Retina (tissue), 1 donor: ENCODE data around the gene DYRK1B.
"Not testable (repeated sequence)": the region's sequence is repeated elsewhere in the genome, so short reads cannot be mapped to it uniquely, and the experiment has no call there.

ENCODE experiments used
- DNase-seq: peaks from one replicate; pipeline ENCODE4 v3.0.0-alpha.2; 2016

The DYRK1B gene

DNA sequence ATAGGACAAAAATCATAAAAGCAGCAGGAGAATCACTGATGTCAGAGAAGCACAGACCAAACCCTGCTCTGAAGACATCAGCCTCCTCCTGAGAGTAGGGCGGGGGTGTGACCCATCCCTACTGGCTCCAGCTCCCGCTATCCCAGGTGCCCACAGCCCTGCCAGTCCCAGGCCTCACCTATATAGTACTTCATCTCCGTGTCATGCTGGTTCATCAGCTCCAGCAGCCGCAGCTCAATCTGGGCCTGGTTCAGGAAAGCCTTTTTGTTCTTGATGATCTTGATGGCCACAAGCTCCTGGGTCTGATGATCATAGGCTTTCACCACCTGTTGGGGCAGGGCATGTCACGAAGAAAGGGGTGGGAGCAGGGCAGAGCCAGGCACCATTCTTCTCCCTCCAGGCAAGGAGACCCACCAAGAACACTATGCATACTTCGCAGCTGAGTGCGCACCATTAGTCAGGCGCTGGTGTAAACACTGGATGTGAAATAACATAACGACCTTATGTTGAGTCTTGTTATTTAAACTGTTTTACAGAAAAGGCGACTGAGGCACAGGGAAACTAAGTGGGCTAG lies 4.2 kb downstream of the DYRK1B start:
- no peak for DNase-seq

DNA sequence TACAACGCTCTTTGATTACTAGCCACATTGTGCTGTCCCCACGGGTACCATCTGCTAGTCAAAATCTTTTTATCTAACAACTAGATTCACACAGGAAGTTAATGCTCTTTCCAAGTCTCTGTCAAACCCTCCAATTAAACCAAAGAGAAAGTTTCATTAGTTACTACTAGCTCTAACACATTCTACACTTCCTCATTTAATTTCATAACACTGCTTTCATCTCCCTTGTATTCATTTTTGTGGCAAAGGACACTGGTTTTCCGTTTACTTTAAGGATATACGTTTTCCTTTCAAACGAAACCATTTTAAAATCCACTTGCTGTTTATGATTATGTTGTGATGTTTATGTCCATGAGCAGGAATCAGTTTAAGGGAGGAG lies 5.3 kb downstream of the DYRK1B start:
- no peak for DNase-seq

DNA sequence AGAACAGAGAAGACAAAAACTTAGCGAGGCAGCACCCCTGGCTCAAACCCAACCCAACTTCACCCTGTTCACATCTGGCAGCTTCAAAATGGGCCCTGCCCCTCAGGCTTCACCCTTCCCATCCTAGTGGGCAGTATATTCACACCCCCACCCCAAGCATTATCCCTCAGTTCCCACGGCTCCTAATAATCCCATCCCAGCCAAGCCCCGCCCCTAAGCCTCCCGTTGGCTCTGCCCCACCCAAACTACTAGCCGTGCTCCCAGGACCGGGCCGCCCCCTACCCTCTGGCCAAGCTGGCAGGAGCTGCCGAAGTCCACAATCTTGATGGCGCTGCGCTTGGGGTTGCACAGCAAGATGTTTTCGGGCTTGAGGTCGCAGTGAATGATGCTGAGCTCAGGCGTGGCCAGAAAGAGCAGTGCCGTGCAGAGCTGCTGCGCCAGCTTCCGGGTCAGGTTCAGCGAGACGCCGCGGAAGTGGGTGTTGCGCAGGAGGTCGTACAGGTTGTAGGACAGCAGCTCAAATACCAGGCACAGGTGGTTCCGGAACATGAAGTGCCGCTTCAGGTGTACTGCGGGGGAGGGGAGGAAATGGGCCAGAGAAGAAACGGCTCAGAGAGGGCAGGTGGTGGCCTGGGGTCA lies 5.8 kb downstream of the DYRK1B start:
- no peak for DNase-seq

DNA sequence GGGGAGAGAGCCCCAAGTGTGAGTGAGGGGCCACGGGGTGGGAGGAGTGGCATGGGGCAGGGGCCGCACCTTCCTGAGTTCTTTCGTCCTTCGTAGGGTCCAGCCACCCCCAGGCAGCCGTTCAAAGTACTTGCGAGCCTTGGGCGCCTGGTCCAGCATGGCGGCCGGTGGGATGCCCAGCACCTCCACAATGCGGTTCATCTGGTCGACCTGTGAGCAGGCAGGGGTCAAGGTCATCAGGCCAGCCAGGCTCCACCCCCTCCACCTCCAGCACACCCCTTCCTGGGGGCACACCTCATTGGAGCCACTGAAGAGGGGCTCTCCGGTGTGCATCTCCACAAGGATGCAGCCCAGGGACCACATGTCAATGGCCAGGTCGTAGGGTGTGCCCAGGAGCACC lies 6.7 kb downstream of the DYRK1B start:
- no peak for DNase-seq

DNA sequence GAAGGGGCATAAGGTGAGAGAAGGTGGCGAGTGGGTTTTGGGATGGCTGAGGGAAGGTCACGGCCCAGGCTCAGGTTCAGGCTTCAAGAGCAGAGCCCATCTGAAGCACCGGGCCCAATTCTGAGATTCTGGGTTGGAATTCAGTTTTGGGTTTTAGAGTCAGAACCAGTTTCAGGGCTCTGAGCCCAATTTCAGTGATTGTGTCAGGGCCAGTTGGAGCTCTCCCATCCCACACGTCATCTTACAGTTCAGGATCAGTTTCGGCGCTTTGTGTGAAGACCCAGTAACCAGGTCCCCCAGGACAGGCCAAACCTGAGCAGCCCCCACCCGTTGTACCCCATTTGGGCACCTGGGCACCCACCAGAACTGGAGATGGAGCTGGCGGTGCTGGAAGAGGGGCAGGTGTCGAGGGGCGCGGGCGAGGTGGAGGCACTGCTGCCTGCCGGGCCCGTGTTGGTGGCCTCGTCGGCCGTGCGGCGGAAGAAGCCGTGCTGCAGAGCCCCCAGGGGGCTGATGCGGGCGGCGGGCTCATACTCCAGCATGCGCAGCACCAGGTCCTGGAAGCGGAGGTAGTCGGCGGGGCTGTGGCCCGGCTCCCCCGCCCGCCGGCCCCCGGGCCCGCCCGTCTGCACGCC lies 7.5 kb downstream of the DYRK1B start:
- DNase-seq: no peak

DNA sequence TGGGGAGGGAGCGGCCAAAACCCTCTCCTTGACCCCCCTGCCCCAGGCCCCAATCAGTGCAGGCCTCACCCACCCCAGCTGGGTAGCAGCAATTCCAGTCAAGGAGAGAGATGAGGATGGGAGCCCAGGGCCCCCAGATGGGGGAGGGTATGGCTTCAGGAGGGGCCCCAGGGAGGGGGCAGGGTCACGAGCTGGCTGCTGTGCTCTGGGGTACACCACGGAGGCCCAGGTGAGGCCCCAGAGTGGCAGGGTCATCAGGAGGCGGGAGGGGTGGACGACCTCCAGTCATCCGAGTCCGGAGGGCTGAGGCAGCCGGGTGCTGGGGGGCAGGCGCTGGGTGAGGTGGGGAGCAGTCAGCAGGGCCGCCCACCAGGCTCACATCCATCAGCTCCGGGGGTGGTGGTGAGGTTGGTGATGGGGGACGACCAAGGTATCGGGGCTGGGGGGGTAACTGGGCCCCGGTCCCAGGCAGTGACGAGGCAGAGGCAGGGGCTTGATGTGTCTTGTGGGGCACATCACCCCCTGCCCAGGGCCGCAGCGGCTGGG lies 8.4 kb downstream of the DYRK1B start:
- DNase-seq: no peak

DNA sequence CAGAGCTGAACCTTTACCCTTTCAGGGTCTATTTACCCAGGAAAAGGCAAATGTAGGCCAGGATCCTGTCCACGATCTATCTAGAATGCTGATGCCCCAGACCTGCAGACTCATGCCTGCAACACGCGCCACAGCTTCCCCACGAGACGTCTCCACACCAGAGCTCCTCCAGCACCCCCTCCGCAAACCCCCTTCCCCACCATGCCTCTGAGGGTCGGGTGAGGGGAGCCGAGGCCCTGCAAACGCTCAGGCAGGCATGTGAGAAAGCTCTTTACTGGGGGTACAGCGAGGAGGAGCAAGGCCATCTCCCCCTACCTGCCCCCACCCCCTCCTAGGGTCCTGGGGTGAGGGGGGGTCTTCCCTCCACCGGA lies 8.9 kb downstream of the DYRK1B start:
- no peak for DNase-seq

DNA sequence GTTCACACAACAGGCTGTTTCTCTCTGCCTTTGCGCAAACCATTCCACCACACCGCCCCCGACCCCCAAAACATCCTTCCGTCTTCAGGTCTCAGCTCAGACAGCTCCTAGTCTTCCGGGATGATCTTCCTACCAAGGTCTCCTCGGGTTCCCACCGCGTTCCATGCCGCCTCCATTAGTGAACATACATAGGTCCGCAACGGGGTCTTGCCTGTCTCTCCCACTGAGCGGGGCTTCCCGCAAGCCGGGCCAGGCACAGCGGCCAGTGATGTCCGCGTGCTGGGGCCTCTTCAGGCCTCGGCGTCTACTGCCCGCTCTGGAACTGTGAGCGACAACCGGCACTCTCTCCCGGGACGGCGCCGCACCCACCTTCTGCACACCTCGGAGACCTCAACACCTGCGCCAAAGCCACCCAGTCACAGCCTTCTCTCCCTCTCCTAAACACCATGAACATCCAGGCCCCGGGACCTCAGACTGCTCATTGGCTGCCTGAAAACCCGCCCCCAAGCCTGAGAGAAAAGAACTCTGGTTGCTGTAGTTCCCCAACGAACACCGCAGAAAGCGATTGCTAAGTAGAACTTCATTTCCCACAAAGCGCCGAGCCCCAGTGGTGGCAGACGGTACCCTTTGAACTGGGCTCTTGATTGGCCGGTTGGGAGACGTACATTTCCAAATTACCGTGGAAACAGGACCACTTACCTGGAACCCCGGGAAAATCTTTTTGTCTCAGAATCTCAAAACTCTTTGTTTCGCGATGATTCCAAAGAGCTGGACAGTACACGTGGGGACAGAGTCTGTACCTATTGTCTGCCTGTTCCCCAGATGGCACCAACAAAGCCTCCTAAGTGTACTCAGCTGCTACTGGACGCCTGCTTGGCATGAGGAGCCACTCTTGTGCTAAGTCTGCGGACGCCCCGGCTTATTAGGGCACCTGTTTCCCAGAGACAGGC lies 9.5 kb downstream of the DYRK1B start:
- peak; percentile 93 for DNase-seq

DNA sequence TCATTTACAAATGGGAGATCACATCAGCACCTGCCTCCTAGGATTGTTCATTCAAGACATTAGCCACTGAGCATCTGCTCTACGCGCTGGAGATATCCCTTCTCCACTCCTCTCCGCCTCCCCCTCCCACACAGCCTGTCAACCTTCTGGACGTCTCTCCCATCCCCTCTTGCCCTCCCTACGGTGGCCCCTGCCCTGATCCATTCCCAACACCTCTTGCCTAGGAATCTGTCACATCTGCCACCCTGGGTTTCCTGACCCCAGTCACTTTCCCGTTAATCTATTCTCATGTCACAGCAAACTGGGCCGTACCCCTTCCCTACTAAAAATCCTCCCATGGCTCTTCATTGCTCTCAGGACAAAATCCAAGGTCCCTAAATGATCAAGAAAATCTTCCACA lies 10.3 kb downstream of the DYRK1B start:
- DNase-seq: peak; percentile 54

DNA sequence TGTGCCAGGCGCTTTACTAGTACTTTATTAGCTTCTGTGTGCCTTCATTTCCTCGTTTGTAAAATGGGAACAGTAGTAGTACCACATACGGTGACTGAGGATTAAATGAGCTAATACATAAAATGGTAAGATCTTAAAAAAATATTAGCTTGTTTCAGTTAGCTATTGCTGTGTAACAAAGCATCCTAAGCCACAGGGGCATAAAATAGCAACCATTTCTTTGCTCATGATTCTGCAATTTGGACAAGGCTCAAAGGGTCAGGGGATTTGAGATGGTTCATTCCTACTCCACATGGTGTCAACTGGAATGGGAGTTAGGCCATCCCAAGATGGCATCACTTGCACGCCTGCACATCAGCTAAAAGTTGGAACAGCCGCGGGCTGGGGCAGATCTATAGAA lies 13.3 kb downstream of the DYRK1B start:
- DNase-seq: no peak

DNA sequence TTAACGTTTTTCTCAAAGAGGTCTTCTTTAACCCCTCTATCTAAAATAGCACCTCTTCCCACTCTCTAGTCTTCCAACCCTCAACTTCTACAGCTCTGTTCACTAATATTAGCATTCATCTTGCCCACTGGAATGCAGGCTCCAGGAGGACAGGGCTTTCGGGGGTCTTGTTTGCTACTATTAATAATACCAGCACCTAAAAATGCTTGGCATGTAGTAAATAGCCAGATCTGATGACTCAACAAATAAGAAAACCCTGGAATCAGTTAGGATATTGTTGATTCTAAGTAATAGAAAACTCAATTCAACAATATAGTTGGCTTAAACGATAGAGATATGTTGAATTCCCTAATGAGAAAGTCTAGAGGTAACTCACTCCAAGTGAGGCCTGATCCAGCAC lies 14.2 kb downstream of the DYRK1B start:
- no peak for DNase-seq

DNA sequence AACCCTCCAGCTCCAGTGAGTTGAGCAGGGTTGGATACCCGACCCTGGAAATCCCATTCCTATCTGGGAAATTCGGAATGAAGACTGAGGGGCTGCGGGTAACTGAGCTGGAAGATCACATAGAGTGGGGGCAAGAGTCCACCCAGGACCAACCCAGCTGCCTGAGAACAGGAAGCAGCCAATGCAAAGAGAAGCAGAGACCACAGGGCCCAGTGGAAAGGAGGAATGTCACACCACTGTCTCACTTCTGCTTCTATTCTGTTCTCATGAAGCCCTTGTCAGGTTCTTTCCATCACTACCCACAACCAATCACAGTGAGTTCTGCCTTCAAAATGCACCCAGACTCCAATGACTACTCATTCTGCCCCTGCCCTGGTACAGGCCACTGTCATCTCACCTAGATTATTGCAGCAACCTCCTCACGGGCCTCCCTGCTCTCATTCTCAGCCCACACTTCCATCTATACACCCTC lies 15.3 kb downstream of the DYRK1B start:
- no peak for DNase-seq

DNA sequence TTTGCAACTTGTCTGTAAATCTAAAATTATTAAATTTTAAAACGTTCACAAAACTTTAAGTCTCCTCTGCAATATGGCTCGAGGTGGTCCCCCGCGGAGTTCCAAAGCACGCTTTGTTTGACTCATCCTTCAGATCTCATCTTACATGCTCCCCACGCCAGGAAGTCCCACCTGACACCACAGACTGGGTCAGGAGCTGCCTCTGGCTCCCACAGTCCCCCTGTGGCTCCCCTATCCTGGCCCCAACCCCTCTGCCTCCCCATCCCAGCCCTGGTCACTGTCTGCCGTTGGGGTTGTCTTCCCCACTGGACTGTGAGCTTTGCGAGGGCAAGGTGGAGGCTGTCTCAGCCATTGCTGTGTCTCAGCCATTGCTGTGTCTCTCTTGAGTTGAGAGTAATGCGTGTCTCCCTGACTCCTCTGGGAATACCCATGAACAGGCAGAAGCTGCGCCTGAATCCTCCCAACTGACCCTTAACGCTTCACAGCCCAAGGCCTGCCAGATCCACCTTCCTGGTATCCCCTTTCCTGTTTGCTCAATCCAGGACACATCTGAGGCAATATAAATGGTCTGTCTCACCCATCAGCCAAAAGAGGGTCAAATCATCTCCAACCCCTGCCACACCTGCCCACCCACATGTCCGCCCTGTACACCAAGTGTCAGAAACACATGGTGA lies 15.9 kb downstream of the DYRK1B start:
- DNase-seq: no peak

DNA sequence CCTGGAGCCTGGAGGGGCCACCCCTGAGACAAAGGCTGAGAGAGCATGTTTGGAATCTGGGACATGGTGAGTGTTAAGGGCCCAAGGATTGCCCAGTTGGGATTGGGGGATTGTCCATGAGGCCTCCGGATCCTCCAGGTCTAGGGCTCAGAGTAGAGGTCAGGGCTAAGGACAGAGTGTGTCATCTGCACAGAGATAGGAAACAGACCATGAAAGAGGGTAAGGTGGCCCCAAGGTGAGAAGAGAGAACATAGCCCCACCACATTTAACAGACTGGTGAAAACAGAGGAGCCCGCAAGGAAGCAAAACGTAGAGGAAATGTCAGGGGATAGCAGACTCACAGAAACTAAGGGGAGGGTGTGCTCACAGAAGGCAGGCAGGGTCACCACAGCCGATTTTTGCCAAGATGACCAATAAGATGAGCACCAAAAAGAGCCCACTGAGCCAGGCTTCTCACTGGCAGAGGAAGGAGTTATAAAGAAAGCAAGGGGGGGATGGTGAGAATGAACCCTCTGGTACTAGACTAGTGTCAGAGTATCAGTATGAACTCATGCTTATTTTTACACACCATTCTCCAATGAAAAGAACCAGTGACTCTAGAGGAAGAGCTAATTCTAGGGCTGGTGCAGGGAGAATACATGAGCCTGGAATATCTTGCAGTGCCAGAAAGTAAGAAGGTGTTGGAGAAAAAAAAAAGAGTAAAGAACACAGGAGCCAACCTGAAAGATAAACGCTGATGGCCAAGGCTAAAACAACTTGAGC lies 17.5 kb downstream of the DYRK1B start:
- no peak for DNase-seq

DNA sequence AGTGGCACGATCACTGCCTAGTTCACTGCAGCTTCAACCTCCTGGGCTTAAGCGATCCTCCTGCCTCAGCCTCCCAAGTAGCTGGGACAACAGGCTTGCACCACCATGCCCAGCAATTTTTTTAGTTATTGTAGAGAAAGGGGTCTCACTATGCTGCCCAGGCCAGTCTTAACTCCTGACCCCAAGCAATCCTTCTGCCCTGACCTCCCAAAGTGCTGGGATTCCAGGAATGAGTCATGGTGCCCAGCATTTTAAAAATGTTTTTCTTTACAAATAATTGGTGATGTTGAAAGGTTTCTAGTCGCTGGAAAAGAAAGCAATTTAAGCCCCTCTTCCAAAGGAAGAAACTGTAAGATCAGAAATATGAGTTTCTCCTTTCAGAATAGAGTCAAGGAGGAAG lies 19.4 kb downstream of the DYRK1B start:
- no peak for DNase-seq

DNA sequence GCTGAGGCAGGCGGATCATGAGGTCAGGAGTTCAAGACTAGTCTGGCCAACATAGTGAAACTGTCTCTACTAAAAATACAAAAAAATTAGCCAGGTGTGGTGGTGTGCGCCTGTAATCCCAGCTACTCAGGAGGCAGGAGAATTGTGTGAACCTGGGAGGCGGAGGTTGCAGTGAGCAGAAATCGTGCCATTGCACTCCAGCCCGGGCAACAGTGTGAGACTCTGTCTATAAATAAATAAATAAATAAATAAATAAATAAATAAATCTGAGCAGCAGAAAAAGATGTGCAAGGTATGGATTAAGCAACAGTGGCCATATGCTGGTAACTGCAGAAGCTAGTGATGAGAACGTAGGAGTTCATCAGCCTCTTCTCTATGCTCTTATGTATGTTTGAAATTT lies 19.9 kb downstream of the DYRK1B start:
- DNase-seq: not testable (repeated sequence)

DNA sequence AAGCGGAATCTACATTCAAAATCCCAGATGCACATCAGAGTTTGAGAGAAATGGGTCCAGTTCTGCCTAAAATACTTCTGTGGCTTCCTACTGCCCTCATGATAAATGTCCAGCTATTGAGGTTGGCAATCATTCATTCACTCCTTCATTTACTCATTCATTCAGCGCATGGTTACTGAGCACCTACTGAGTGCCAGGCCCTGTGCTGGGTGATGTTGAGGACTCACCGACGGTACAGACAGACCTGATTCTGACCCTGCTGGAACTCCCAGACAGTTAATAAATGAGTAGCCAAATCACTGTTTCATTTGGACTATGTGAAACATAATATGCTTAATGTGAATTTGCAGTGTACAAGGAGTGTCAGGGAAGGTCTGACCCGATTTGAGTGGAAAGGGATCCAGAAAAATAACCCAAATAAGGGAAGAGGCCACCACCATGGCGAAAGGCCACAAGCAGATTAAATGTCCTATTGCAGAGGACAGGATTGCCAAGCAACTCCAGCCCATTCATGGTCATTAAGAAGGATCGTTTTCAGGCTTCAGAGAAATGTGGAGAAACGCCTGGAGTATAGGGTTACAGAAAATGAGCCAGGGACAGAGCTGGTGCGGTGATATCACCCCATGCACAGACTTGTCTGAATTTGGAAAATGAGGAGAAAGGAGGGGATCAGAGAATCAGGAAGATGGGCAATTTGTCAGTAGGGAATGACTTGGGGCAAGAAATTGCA lies 20.5 kb downstream of the DYRK1B start:
- no peak for DNase-seq

DNA sequence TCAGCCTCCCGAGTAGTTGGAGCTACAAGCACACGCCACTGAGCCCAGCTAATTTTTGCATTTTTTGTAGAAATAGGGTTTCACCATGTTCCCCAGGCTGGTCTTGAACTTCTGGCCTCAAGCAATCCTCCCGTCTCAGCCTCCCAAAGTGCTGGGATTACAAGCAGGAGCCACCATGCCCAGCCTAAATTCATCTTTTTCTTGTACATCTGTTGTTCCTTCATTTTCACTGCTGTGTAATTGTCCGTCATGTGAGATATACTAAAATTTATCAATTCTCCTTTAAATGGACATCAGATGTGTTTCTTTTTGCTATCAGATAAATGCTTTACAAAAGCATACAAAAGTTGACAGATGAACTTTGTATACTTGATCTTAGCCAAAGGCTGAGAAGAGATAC lies 22.9 kb downstream of the DYRK1B start:
- no peak for DNase-seq

DNA sequence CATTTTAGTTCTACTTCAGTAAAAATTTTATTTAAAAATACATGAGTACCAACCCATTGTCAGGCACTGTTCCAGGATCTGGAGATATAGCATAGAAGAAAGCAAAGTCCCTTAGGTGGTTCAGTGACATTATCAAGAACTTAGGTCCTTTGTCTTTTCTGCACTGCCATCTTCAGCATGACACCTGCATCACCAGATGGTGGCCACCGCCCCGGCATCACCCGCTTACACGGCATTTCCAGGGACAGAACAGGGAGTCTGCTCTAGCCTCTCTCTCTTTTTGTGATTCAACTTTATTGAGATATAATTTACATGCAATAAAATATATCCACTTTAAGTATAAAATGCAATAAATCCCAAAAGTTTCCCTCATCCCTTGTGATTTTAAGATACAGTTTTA lies 23.5 kb downstream of the DYRK1B start:
- no peak for DNase-seq

DNA sequence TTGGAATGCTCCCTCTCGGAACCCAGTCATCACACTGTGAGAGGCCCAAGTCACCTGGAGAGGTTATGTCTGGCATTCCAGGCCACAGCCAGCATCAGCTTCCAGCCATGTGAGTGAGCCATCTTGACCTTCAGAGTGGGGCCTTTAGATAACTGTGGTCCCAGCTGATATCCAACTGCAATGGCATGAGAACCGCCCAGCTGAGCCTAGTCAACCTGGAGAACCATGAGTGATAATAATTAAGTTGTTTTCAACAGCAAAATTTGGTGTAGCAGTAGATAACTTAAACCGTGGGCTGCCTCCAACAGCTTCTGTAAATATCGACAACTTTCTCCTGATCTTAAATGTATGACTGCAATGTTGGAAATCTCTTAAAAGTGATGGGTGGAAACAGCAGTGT lies 24.6 kb downstream of the DYRK1B start:
- no peak for DNase-seq

DNA sequence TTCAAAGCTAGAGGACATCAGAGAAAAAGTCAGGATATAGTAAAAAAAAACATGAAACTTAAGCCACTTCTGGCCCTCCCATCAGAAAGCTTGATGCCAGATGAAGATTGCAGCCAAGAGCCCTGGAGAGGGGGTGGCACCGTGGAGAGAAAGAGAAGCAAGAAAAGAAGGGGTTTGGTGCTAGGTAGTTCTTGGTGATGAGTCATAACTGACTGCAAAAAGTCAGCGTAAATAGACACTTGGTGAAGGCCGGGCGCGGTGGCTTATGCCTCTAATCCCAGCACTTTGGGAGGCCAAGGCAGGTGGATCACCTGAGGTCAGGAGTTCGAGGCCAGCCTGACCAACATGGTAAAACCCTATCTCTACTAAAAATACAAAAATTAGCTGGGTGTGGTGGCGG lies 25.3 kb downstream of the DYRK1B start:
- not testable (repeated sequence) for DNase-seq
